Astrocyte (in vitro differentiated cells and primary cell): ENCODE data around the gene LHX2.

Experiments used
- EZH2 ChIP-seq: IDR thresholded peaks from 2 replicates; pipeline ENCODE4 v1.6.1; 2012; ENCODE audit warnings: mild to moderate bottlenecking, low read length, inconsistent platforms; ENCODE audit not compliant: insufficient read depth
- TF ChIP-seq, protein P1 (sequence below): IDR thresholded peaks from 2 replicates; pipeline ENCODE4 v1.5.1; 2011; ENCODE audit warnings: low read depth, mild to moderate bottlenecking, inconsistent platforms, low read length, moderate library complexity; ENCODE audit not compliant: insufficient read depth

- TF ChIP-seq, protein P1, sequence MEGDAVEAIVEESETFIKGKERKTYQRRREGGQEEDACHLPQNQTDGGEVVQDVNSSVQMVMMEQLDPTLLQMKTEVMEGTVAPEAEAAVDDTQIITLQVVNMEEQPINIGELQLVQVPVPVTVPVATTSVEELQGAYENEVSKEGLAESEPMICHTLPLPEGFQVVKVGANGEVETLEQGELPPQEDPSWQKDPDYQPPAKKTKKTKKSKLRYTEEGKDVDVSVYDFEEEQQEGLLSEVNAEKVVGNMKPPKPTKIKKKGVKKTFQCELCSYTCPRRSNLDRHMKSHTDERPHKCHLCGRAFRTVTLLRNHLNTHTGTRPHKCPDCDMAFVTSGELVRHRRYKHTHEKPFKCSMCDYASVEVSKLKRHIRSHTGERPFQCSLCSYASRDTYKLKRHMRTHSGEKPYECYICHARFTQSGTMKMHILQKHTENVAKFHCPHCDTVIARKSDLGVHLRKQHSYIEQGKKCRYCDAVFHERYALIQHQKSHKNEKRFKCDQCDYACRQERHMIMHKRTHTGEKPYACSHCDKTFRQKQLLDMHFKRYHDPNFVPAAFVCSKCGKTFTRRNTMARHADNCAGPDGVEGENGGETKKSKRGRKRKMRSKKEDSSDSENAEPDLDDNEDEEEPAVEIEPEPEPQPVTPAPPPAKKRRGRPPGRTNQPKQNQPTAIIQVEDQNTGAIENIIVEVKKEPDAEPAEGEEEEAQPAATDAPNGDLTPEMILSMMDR = no peak
- no peak for TF ChIP-seq EZH2
These were observed 27.4 kb downstream of the LHX2 start for GRCh38 chr9:124038790-124039633.
